KBM-7 (cell line): ENCODE results near the gene ELMOD3.
"Not testable (repeated sequence)": the region's sequence is repeated elsewhere in the genome, so short reads cannot be mapped to it uniquely, and the experiment has no call there.

ENCODE experiments used
- DNase-seq: peaks from one replicate; pipeline ENCODE4 v3.0.0-alpha.2; 2015
- in situ Hi-C: fragments of 300-500 bp; cut with MboI; formaldehyde crosslinking; loops from 2 replicates; pipeline ENCODE4 v1.14.3; 2020; ENCODE audit warnings: low sequenced_read_pairs, low pct_unique_long_range_greater_than_20kb, mixed read lengths

ELMOD3 gene

DNA sequence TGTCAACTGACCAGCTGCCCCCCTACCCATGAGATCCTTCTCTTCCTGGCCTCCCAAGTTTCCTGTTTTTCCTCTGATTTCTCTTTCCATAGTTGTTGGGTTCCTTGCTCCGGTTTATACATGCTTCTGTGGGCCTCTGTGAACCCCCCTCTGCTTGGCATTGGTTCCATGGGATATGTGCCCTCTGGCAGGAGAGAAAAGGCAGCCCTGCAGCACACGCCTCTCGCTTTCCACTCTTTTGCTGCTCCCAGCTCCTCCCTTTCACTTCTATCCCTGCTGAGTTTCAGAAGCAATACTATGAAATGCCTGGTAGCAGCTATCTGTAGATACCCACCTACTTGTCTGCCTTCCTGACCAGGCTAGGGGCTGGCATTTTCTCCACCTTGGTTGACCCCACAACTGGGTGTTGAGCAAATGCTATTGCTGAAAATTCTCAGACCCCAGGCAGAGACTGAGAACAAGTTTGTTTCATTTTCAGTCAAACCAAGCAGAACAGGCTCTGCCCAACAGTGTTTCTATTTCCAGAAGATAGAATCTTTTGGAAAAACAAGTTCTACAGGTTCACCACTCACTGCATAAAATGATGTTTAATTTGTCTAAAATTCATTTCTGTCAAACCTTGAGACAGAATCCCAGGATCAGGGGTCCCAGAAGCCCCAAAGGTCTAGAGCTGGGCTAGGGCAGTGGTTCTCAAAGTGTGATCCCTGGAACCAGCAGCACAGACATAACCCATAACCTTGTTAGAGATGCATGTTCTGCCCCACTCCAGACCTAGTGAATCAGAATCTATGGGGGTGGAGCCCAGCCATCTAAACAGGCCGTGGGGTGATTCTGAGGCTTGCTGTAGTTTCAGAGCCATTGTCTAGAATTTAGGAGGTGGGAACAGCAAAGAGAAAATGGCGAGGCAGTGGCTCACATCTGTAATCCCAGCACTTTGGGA, 42.2 kb downstream of the ELMOD3 start:
- DNase-seq: no peak
- in situ Hi-C loops: no loop called here

DNA sequence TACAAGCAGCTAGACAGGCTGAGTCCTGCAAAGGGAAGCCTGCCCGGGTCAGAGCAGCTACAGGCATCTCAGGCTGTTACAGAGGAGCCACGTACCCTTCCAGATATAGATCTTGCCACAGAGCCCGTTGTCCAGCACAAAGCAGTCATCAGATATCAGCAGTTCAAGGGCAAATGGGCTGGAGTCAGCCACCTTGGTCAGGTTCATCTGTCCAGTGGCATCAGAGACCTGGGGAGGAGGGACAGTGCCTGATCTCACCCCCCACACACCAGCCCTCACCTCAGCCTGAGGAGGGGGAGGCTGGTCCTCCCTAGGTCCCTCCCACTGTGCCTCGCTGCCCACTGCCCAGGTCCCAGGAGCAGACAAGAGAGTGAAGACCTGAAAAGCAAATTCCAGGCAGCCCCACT, 43.4 kb downstream of the ELMOD3 start:
- no peak for DNase-seq
- in situ Hi-C loops: no loop called here

DNA sequence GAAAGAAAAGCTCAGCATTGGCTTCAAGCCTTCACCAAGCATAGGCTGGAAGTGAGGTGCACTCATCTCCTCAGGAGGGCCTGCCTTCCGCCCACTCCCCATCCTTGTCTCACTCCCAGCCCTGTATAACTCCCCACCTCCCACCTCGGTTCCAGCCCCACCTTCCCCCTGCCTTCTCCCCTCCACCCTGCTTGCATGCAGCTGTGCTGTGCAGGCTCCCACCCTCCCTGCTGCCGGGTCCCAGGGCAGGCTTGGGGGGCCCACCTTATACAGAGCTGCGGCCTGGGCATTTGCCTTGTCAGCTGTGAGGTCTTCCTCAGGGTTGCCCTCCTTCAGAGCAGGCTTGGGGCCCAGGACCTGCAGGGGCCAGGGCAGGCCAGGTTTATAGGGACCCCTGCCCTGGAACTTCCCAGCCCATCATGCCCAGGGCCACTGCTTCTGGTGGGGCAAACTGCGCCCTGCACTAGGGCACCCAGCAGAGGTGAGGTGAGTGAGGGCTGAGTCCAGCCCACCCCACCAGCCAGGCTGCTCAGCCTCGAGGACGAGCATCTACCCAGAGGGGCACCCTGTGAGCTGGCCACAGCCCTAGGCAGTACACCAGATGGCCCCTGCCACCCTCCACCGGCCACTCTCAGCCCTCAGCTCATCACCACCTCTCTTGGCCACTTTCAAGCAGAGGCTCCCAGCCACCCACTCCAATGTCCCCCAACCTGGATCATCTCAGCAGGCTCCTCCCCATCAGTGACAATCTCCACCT, 44.0 kb downstream of the ELMOD3 start:
- DNase-seq: no peak
- in situ Hi-C loops: no loop called here

DNA sequence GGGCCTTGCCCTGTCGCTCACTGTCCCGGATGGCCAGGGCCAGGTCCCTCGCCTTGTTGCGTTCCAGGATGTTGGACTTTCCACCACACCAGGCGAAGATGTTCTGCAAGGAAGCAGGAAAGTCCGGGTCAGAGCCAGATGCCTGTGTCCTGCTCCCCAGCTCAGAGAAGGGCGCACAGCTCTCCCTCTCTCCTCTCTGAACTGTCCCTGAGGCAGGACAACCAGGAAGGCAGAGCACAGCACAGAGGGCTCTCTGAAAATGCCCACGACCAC, 44.5 kb downstream of the ELMOD3 start:
- DNase-seq: no peak
- in situ Hi-C loops: no loop called here

DNA sequence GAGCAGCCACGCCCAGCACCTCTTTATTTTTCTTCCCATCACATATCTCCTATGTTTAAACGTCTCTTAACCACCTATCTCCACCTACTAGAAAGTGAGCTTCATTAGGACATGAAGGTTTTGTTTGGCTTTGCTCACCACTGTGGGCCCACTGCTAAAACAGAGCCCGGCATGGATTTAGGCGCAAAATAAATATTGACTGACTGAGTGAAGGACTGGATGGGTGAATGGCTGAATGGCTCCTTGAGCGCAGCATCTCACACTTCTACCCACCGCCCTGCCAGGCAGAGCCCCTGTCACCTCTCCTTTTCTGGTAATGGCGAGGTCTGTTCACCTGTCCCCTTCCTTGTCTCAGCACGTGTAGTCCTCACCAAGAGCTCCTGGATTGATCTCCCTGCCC, 45.5 kb downstream of the ELMOD3 start:
- no peak for DNase-seq
- in situ Hi-C loops: no loop called here

DNA sequence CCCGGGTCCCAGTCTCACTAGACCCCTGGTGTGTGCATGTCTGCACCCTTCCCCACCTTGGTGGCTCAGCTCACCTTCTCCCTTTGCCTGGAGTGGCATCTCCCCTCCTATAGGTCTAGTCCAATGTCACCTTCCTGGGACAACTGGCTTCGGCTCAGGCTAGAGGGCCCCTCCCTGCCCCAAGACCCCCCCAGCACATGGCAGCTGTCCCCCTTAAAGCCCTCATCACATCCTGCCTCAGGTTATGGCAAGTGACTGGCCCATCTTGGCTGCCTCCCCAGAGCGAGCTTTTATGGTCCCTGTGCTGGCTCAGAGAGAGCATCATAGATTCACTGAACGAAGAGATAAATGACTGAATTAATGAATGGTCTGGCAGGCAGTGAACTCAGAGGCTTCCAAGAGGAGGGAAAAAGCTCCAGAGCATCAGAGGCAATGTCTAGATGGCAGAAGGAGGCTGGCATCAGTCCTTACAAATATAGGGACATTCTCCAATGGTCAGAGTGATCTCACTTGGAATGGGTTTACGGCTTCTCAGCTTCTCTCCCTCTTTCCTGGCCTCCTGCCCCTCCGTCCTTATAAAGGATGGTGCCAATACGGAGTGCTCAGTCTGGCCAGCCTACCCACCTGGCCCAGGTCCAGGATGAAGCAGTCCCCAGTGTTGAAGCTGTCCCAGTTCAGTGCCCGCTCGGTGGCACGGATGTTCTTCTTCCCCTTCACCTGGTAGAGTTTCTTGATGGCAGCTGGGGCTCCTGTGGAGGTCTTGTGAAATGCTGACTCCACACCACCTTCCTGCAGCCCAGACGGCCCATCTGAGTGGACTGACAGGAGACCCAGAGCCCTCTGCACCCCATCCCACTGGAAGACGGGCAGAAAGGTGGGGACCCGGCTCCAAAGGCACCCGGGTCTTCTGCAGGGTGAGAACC, 46.2 kb downstream of the ELMOD3 start:
- in situ Hi-C loops: no loop called here
- DNase-seq: no peak

DNA sequence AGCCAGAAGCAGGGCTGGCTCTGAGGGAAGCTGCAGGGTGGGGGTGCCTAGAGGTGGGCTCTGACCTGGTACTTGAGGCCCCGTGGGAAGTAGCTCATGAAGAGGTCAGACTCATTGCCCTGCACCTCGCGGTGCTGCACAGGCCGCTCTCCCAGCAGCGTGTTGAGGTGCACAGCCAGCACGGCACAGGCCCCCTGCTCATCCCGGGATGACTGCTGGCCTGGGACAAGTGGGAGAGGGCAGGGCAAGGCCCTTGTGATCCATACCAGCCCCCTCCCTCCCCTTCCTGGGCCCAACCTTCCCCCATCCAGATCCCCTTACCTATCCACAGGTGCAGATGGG, 46.9 kb downstream of the ELMOD3 start:
- in situ Hi-C loops: no loop called here
- no peak for DNase-seq

DNA sequence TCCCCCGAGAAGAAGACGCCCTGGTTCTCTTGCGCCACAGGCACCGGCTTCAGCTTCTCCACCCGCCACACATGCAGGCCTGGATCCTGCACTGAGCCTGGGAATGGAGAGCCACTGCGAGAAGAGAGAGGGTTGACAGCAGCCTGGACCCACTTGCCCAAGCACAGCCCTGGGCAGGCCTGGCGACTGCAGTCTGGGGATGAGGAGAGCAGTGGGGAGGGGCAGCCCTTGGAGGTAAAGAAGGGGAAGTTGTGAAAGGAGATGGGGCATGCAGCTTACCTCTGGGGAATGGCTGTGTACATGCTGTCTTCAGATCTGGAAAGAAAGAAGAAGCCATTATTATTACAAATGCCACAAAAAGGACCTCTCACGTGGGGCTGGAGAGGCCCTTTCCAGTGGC, 47.3 kb downstream of the ELMOD3 start:
- DNase-seq: peak; percentile 78
- in situ Hi-C loops: no loop called here

DNA sequence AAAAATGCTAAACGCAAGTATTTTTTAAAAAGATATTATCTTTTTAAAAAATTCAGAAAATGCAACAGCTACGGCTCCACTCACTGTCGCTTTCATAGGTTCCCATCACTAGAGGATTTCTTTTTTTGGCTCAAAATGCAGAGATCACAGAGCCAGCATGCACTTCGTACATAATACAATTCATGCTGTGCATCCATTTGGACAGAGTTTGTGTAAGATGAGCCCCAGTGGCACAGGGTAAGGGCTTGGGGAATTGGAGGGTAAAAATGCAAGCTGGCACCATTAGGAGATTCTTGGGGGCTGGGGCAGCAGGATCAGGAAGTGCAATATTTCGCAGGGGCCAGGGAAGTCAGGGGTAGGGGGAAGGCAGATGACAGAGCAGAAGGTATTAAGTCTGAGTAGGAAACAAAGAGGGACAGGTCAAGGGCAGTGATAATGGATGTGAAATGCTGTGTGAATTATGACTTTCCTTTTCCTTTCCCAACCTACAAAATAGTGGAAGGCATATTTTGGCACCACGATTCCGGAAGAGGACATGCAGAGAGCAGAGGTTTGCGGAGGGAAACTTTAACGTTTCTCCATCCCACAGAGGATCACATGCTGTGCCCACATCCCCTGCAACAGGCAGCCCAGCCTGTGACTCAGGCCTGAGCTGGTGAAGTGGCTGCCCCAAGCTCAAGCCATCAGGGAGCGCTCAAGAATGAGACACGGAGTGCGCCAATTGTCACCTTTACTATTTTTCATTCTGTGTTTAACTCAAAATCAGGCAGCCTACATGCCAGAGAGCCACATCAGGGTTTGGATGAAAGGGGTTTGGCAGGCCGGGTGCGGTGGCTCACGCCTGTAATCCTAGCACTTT, 50.9 kb downstream of the ELMOD3 start:
- peak; percentile 92 for DNase-seq
- in situ Hi-C loops: no loop called here

DNA sequence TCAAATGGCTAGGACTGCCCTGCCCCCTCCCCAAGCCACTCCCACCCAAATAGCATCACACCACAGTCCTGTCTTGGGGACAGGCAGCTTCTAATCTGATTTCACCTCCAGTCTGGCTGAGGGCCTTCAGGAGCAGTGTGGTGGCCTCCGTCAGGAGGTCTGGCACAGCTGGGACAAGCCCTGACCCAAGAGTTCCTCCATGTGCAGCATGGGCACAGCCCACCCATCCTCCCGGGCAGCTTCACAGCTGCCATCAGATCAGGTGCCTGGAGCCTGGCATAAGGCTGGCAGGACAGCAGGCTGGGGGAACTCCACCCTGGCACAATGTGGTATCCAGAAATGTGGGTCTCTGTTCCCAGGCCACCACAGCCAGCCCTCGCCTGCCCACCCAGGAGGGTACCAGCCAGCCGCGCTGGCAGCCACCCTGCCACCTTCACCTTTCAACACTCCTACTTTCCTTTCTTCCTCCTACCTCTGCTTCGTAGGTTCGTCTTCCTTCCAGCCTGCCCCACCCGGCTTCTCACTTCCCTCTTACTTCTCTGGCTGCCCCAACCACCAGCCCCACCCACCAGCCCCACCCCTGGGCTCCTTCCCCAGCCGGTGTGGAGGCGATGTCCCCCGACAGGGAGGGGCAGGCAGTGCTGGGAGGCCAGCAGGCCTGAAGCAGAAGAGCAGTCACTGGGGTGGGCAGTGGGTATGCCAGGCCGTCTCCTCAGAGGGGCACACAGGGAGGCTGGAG, 55.4 kb downstream of the ELMOD3 start, which contains the start of gene CAPG:
Gene CAPG (minus strand): TSS at position 522 of the 739 bp plus-strand sequence. CDS start 8,221 bp downstream, outside the sequence.
- peak; percentile 69 for DNase-seq
- in situ Hi-C loops: no loop called here

DNA sequence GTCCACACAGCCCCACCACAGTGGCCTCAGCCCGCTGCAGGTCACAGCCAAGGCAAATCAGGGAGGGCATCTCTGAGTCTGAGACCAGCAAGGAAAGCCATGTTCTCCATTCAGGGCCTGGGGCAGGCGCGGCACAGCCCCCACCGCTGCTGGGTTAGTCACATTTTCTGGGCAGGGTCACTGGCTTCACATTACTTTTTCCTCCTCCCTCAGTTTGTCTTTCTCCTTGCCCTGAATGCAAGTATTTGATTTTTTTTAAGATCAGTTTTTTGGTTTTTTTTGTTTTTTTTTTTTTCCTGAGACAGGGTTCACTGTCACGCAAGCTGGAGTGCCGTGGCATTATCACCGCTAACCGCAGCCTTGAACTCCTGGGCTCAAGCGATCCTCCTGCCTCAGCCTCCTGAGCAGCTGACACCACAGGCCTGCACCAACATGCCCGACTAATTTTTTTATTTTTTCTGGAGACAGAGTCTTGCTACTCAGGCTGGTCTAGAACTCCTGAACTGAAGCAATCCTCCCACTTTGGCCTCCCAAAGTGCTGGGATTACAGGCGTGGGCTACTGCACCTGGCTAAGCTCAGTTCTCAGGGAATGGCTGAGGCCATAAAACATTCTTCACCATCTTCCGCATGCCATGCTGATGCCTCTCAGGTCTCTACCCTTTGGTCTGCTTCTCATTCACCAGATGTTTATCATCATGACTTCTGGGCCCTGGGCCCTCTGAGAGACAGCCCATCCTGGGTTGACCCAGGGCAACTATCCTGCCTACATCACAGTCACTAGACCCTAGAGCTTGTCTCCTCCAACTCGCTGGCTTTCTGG, 56.2 kb downstream of the ELMOD3 start:
- in situ Hi-C loops: no loop called here
- no peak for DNase-seq

DNA sequence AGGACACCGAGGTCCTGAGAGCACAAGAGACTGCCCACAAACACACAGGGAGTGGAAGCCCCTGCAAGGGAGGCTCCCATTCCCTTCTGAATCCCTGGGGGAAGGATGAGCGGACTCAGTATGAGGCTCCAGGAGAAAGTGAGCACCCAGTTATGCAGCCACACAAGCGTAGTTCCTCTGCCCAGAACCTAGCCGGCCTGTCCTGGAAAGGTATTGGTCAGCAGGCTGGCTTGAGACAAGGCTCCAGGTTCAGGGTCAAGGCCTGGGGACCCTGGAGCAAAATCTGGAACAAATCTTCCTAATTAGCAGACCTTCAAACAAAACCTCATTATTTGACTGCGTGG, 56.8 kb downstream of the ELMOD3 start:
- in situ Hi-C loops: no loop called here

DNA sequence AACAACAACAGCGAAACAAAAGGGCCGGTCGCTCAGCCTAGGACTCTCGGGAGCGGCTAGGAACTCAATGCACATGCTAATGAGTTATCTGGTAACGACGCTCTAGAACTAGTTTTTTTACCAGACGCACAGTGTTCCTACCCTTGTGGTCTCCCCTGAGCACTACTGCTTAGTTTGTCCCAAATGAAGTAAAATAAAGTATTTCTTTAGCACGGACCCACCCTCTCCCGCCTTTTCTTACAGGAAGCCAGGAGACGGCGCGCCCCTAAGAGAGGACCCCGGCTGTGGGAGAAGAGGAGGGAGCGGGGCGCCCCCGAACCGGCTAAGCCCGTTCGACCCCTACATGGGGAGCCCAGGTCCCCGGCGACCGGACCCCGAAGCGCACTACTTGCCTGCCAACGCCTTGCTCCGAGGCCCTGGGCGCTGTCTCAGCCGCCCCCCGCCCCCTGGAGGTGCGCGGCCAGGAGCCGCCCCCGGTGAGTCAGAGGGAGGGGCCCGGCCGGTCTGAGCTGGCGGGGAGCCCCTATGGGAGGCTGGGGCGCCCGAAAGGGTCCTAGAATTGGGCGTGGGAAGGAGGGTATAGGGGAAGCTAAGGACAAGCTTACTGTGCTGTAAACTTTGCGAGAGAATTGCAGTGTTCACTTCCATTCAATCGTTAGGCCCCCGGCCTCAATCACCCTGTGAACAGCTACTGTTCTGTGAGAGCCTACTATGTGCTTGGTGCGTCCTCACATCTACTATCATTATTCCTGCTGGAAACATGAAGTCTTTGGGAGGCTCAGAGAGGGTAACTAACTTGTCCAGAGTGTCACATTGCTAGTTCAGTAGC, 59.2 kb downstream of the ELMOD3 start:
- in situ Hi-C loops: no loop called here
- DNase-seq: no peak

More for the DNA sequence above, 56.8 kb downstream of the ELMOD3 start:
- no peak for DNase-seq

DNA sequence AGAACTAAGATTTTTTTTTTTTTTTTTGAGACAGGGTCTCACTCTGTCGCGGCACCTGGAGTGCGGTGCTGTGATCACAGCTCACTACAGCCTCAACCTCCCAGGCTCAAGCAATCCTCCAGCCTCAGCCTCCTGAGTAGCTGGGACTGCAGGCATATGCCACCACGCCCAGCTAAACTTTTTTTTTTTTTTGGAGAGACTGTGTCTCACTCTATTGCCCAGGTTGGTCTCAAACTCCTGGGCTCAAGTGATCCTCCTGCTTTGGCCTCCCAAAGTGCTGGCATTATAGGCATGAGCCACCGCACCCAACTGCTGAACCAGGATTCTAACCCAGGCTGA, 59.8 kb downstream of the ELMOD3 start:
- DNase-seq, in situ Hi-C loops: not testable (repeated sequence)

DNA sequence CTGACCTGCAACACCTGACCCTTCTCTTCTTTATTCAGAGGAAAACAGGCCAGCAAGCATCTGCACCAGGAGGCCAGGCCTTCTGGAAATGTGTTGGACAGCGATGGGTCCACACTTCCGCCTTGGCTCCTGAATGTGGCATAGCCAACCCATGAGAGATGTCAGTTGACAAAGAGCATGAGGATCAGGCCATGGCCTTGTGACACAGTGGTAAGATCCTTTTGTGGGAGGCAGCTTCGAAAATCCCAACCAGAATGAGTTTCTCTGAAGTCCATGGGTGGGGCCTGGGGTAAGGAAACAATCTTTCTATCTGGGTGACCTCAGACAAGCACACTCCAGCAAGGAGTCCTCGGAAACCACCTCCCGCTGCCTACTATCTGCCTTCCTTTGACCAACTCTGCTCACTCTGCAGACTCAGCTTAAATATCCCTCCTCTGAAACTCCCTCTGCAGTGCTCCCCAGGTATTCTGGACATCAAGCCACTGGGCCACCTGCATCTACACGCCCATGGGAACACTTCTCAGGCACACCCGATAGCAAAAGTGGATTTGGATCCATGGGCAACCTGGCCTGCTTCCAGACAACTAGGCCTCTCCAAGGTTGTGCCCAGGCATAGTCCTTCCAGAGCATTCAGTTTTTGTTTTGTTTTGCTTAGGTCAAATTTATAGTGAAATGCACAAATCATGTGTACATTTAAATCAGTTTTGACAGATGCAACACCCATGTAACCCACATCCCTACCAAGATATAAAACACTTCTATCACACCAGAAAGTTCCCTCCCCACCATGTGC, 60.4 kb downstream of the ELMOD3 start:
- DNase-seq: no peak
- in situ Hi-C loops: no loop called here
